OCI-LY7 (cell line): Measurements from ENCODE around the gene LIPT2. TPM values are rescaled to one million over a fixed set of nuclear protein-coding genes. Genes with fewer than 3 reads are reported as not detected.

ENCODE experiments used
- BruUV-seq: library from RNA; stranded (reverse); fragments of 400-500 nt; replicated peaks from 2 replicates; lab custom pipeline; 2021; lab: Mats Ljungman, UMichigan
- CTCF ChIA-PET: fragments of 300-600 bp; sonication (Branson Sonifier 250); formaldehyde crosslinking; loops from one replicate; lab custom pipeline; 2022; ENCODE audit warnings: antibody characterized with exemption; ENCODE audit not compliant: unreplicated experiment; lab: Charles Lee
- POLR2A ChIA-PET: fragments of 300-600 bp; sonication (Branson Sonifier 250); formaldehyde crosslinking; loops from one replicate; lab custom pipeline; 2022; ENCODE audit warnings: antibody characterized with exemption; lab: Charles Lee
- DNase-seq: peaks from one replicate; pipeline ENCODE4 v3.0.0-alpha.2; 2015; ENCODE audit warnings: low spot score
- H2AFZ ChIP-seq: fragments of 200-600 bp; sonication (generic), shearing (Covaris generic); 2 replicates; pipeline ENCODE4 v1.6.1; 2014; ENCODE audit warnings: mild to moderate bottlenecking, antibody characterized with exemption, low read length, moderate library complexity
- H3K27ac ChIP-seq: fragments of 200-600 bp; sonication (generic); 2 replicates; pipeline ENCODE4 v1.5.1; 2014; ENCODE audit warnings: mixed run types, low read depth, mild to moderate bottlenecking, moderate library complexity, low read length, inconsistent platforms; ENCODE audit not compliant: poor library complexity, severe bottlenecking
- H3K36me3 ChIP-seq: fragments of 200-600 bp; sonication (generic); 2 replicates; pipeline ENCODE4 v1.6.1; 2014; ENCODE audit warnings: mild to moderate bottlenecking, antibody characterized with exemption, low read length, moderate library complexity, mixed read lengths; ENCODE audit not compliant: insufficient read depth
- H3K4me1 ChIP-seq: fragments of 200-600 bp; sonication (generic); 2 replicates; pipeline ENCODE4 v1.5.1; 2014; ENCODE audit warnings: mild to moderate bottlenecking, low read length; ENCODE audit not compliant: insufficient read depth, poor library complexity, severe bottlenecking
- H3K4me2 ChIP-seq: fragments of 200-600 bp; sonication (generic); 2 replicates; pipeline ENCODE4 v1.6.1; 2014; ENCODE audit warnings: mild to moderate bottlenecking, low read length
- H3K4me3 ChIP-seq: fragments of 200-600 bp; sonication (generic); 2 replicates; pipeline ENCODE4 v1.5.1; 2014; ENCODE audit warnings: mild to moderate bottlenecking, low read depth, low read length; ENCODE audit not compliant: poor library complexity, severe bottlenecking
- H3K79me2 ChIP-seq: fragments of 200-600 bp; sonication (generic); 2 replicates; pipeline ENCODE4 v1.6.1; 2016; ENCODE audit warnings: low read depth, mild to moderate bottlenecking, low read length, moderate library complexity, mixed read lengths; ENCODE audit not compliant: insufficient read depth
- H3K9me2 ChIP-seq: fragments of 200-600 bp; sonication (generic); 2 replicates; pipeline ENCODE4 v1.6.1; 2016; ENCODE audit warnings: mild to moderate bottlenecking, low read length, mixed read lengths; ENCODE audit not compliant: insufficient read depth
- H3K9me3 ChIP-seq: fragments of 200-600 bp; sonication (generic); 2 replicates; pipeline ENCODE4 v1.6.1; 2014; ENCODE audit warnings: mild to moderate bottlenecking, mixed run types, low read length, mixed read lengths
- H4K20me1 ChIP-seq: fragments of 200-600 bp; sonication (generic); 2 replicates; pipeline ENCODE4 v1.6.1; 2014; ENCODE audit warnings: mild to moderate bottlenecking, antibody characterized with exemption, low read length, moderate library complexity, mixed read lengths; ENCODE audit not compliant: insufficient read depth
- EZH2phosphoT487 ChIP-seq: fragments of 200-600 bp; sonication (generic); IDR thresholded peaks from 2 replicates; pipeline ENCODE4 v1.6.1; 2018; ENCODE audit warnings: low read depth, borderline replicate concordance, mild to moderate bottlenecking, mixed run types, antibody characterized with exemption, low read length, moderate library complexity, mixed read lengths
- intact Hi-C: fragments of 100-400 bp; cut with micrococcal nuclease; formaldehyde crosslinking; loops from one replicate; pipeline ENCODE4 v1.10.0; 2022; ENCODE audit not compliant: unreplicated experiment
- total RNA-seq, 2 experiments: library from RNA; depleted of rRNA in 1 of 2; stranded (reverse); fragments of >200 nt in 1 of 2; shearing (Covaris generic) in 1 of 2; gene quantifications; 2 replicates each; pipeline ENCODE4 v1.2.3, GENCODE V29; 2014 to 2022
- TF ChIP-seq, protein P1 (sequence below): fragments of 200-600 bp; sonication (generic); conservative IDR thresholded peaks from 2 replicates; pipeline ENCODE4 v1.5.1; 2014; ENCODE audit warnings: mild to moderate bottlenecking, antibody characterized with exemption, low read length, moderate library complexity, mixed read lengths

LIPT2 gene
- total RNA-seq, 2 experiments from 2014 or later, result 10.9 to 14.3 TPM

DNA sequence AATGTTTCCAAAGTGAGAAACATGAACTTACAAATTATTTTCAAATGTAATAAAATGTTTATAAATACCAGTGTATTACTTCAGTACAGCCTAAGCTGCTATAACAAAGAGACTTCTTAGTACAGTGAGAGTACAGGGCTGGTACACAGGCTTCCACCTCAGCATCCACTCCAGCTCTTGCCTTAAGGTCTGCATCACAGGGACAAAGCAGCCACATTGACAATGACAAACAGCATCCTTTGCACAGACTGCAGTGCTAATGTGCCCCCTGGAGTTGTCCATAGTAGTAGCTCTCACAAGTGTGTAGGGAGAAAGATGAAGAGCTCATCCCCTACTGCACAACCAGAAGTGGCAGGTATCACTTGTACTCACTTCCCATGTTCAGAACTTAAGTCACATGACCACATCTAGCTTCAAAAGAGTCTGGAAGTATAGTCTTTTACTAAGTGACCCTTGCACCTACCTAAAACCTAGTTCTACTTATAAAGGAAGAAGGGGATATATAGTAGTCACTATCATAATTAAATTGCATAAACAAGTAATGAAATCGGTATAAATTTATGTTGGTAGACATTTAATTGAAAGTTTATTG, 10.7 kb upstream of the LIPT2 start:
- Histone ChIP-seq H3K9me2 (no peaks in the 10 kb centered on the region), H3K4me3 (no peak overlapping the region), H3K79me2 (no peaks in the 10 kb centered on the region), H3K9me3 (peaks cover 13% of the 10 kb centered on the region; the same call in 1 of the 2 replicates), H3K4me2 (no peak overlapping the region), H2AFZ (no peak overlapping the region), H3K4me1 (no peaks in the 10 kb centered on the region), H3K27ac (no peak overlapping the region), H4K20me1 (no peaks in the 10 kb centered on the region), H3K36me3 (no peaks in the 10 kb centered on the region)
- no TSS peak for BruUV-seq
- no peak for DNase-seq
- TF ChIP-seq, protein P1, sequence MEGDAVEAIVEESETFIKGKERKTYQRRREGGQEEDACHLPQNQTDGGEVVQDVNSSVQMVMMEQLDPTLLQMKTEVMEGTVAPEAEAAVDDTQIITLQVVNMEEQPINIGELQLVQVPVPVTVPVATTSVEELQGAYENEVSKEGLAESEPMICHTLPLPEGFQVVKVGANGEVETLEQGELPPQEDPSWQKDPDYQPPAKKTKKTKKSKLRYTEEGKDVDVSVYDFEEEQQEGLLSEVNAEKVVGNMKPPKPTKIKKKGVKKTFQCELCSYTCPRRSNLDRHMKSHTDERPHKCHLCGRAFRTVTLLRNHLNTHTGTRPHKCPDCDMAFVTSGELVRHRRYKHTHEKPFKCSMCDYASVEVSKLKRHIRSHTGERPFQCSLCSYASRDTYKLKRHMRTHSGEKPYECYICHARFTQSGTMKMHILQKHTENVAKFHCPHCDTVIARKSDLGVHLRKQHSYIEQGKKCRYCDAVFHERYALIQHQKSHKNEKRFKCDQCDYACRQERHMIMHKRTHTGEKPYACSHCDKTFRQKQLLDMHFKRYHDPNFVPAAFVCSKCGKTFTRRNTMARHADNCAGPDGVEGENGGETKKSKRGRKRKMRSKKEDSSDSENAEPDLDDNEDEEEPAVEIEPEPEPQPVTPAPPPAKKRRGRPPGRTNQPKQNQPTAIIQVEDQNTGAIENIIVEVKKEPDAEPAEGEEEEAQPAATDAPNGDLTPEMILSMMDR, result no peak
- no peak for TF ChIP-seq EZH2phosphoT487
- ChIA-PET CTCF (no interaction called here), POLR2A (interaction anchor here (0.6 kb wide), 1 partner anchor 76 kb away, joined by 4 read pairs; no protein-coding TSS in a partner anchor)
- intact Hi-C loops, result no loop called here

DNA sequence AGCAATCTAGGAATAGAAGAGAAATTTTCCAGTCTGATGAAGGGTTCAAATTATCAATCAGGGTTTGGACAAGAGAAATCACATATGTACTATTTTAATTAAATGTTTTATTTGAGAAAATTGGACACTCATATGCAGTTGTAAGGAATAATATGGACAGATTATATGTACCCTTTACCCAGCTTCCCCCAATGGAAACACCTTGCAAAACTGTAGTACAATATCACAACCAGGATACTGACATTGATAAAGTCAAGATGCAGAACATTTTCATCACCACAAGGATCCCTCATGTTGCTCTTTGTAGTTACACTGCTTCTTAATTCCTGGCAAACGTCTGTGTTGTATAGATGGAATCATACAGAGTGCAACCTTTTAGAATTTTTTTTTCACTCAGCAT, 1.4 kb upstream of the LIPT2 start:
- Histone ChIP-seq H3K4me3 (no peak overlapping the region), H3K9me3 (peaks cover 6% of the 10 kb centered on the region; the same call in 1 of the 2 replicates), H3K27ac (no peak overlapping the region), H3K4me2 (no peak overlapping the region), H3K9me2 (no peaks in the 10 kb centered on the region), H2AFZ (no peak overlapping the region), H3K4me1 (peaks cover 17% of the 10 kb centered on the region), H4K20me1 (no peaks in the 10 kb centered on the region), H3K79me2 (no peaks in the 10 kb centered on the region), H3K36me3 (0 out of 2 replicates have a peak, but pooled peaks cover 7% of the 10 kb centered on the region)
- ChIA-PET POLR2A (interaction anchor here (0.6 to 2.7 kb wide), 2 partner anchors 7 to 83 kb away, joined by 6 to 11 read pairs; no protein-coding TSS in a partner anchor), CTCF (no interaction called here)
- no peak for DNase-seq
- BruUV-seq, result no TSS peak
- TF ChIP-seq, protein P1, result no peak
- TF ChIP-seq EZH2phosphoT487, result no peak
- intact Hi-C loops, result loop anchor here (5.0 kb wide), 1 partner anchor 513 kb away; the partner anchor contains the start of gene UCP2
